Tibial artery (tissue), 4 donors: ENCODE results near the gene MED25.
A peak's percentile ranks its signal among the peaks of the same experiment; 100 is the strongest.

Experiments
- DNase-seq, 2 donors: peaks; one replicate each; pipeline ENCODE4 v3.0.0-alpha.2; 2019
- H3K27ac ChIP-seq, 2 donors: fragments of 200-600 bp; sonication (generic) in 1 of 2; 1 replicate in 1 of 2; 2 replicates in 1 of 2; pipeline ENCODE4 v1.5.1; 2018 to 2019; ENCODE audit warnings: mild to moderate bottlenecking in 1 of 2
- H3K27me3 ChIP-seq, 2 donors: fragments of 200-600 bp; sonication (generic) in 1 of 2; one replicate each; pipeline versions ENCODE4 v1.5.1 to v1.6.0; 2016 to 2019
- H3K36me3 ChIP-seq, 3 donors: fragments of 200-600 bp; sonication (generic) in 2 of 3; one replicate each; pipeline ENCODE4 v1.5.1; 2016 to 2019; ENCODE audit warnings: mild to moderate bottlenecking in 2 of 3
- H3K4me1 ChIP-seq, 4 donors: fragments of 200-600 bp; sonication (generic) in 2 of 4; 1 replicate in 3 of 4; 2 replicates in 1 of 4; pipeline ENCODE4 v1.5.1; 2016 to 2019
- H3K4me3 ChIP-seq, 2 donors: fragments of 200-600 bp; sonication (generic) in 1 of 2; 1 replicate in 1 of 2; 2 replicates in 1 of 2; pipeline ENCODE4 v1.5.1; 2018 to 2019; ENCODE audit warnings: mild to moderate bottlenecking in 2 of 2
- H3K9me3 ChIP-seq, 3 donors: fragments of 200-600 bp; sonication (generic) in 1 of 3; one replicate each; pipeline ENCODE4 v1.5.1; 2016 to 2019
- CTCF ChIP-seq, 2 experiments: fragments of 200-600 bp in 1 of 2; fragments of 450-650 bp in 1 of 2; IDR thresholded peaks; one replicate each; pipeline ENCODE4 v1.5.1; 2017 to 2019; ENCODE audit warnings: antibody characterized with exemption in 2 of 2, mild to moderate bottlenecking in 1 of 2, moderate library complexity in 1 of 2
- intact Hi-C: fragments of 100-400 bp; cut with DNase I; formaldehyde crosslinking; loops from one replicate; pipeline ENCODE4 v1.15.0; 2023; ENCODE audit warnings: low total_unique reads

The MED25 gene

GRCh38 chr19:49850487-49851342, 32.6 kb downstream of the MED25 start, which contains the start of gene PTOV1:
TSS of gene PTOV1 (plus strand) at chr19:49851159.
- peaks cover 0 to 40% (median 26%) of the 10 kb centered on the region in 4 donors for H3K4me1 ChIP-seq
- peak within 1 kb of the TSS; percentile 99 to 100 for H3K27ac ChIP-seq
- H3K4me3 ChIP-seq: peak within 1 kb of the TSS; percentile 96 to 97
- H3K9me3 ChIP-seq: no peaks in the 10 kb centered on the region
- peaks cover 12 to 17% (median 16%) of the 10 kb centered on the region in 3 donors for H3K36me3 ChIP-seq
- TF ChIP-seq CTCF (IDR thresholded peaks at IDR 0.05): peak in 1 of 2 experiments; percentile 11
- intact Hi-C loops: no loop called here
- peak; percentile 88 to 96 for DNase-seq
- H3K27me3 ChIP-seq: no peaks in the 10 kb centered on the region

- H3K4me3 ChIP-seq: peak overlapping the region; percentile 96 to 97
- no peaks in the 10 kb centered on the region for H3K9me3 ChIP-seq
- no peak for DNase-seq
- peaks cover 0 to 40% (median 26%) of the 10 kb centered on the region in 4 donors for H3K4me1 ChIP-seq
- intact Hi-C loops: no loop called here
- TF ChIP-seq CTCF (IDR thresholded peaks at IDR 0.05): no peak
- H3K36me3 ChIP-seq: peaks cover 17 to 26% (median 25%) of the 10 kb centered on the region in 3 donors
- peak overlapping the region; percentile 99 to 100 for H3K27ac ChIP-seq
- H3K27me3 ChIP-seq: no peaks in the 10 kb centered on the region
Measured at GRCh38 chr19:49851456-49852259, 33.6 kb downstream of the MED25 start.

GRCh38 chr19:49852631-49853126, 34.6 kb downstream of the MED25 start:
- peaks cover 27 to 36% (median 35%) of the 10 kb centered on the region in 3 donors for H3K36me3 ChIP-seq
- no peaks in the 10 kb centered on the region for H3K9me3 ChIP-seq
- peaks cover 0 to 40% (median 26%) of the 10 kb centered on the region in 4 donors for H3K4me1 ChIP-seq
- no peak for TF ChIP-seq CTCF (IDR thresholded peaks at IDR 0.05)
- intact Hi-C loops: no loop called here
- no peak for DNase-seq
- peak overlapping the region in 1 of 2 donors; percentile 8 for H3K27ac ChIP-seq
- no peaks in the 10 kb centered on the region for H3K27me3 ChIP-seq
- peak overlapping the region; percentile 96 to 97 for H3K4me3 ChIP-seq

GRCh38 chr19:49853852-49854377, 35.8 kb downstream of the MED25 start:
- TF ChIP-seq CTCF (IDR thresholded peaks at IDR 0.05): no peak
- H3K4me3 ChIP-seq: no peak overlapping the region
- no peaks in the 10 kb centered on the region for H3K27me3 ChIP-seq
- peak overlapping the region; percentile 8 for H3K27ac ChIP-seq
- peaks cover 0 to 40% (median 26%) of the 10 kb centered on the region in 4 donors for H3K4me1 ChIP-seq
- no peak for DNase-seq
- H3K36me3 ChIP-seq: peaks cover 39 to 48% (median 47%) of the 10 kb centered on the region in 3 donors
- intact Hi-C loops: no loop called here
- no peaks in the 10 kb centered on the region for H3K9me3 ChIP-seq
